H9 (cell line): ENCODE measurements around the gene IL17F. TPM values are rescaled to one million over a fixed set of nuclear protein-coding genes. Genes with fewer than 3 reads are reported as not detected.

Experiments used
- DNase-seq: peaks from one replicate; pipeline ENCODE4 v3.0.0-alpha.2; 2017
- H2AFZ ChIP-seq: one replicate; pipeline ENCODE4 v1.6.1; 2013; ENCODE audit warnings: mild to moderate bottlenecking, low read length, control low read depth, moderate library complexity
- H2AK5ac ChIP-seq: 2 replicates; pipeline ENCODE4 v1.6.1; 2013; ENCODE audit warnings: low read length, control low read depth, mixed read lengths; ENCODE audit not compliant: insufficient read length
- H2BK120ac ChIP-seq: one replicate; pipeline ENCODE4 v1.6.1; 2013; ENCODE audit warnings: low read depth, mild to moderate bottlenecking, low read length, control low read depth, inconsistent platforms; ENCODE audit not compliant: poor library complexity, severe bottlenecking
- H2BK12ac ChIP-seq: 2 replicates; pipeline ENCODE4 v1.6.1; 2013; ENCODE audit warnings: low read length, control low read depth, mixed read lengths, low read depth; ENCODE audit not compliant: insufficient read length
- H2BK15ac ChIP-seq: 2 replicates; pipeline ENCODE4 v1.6.1; 2013; ENCODE audit warnings: low read depth, low read length, control low read depth
- H2BK20ac ChIP-seq: one replicate; pipeline ENCODE4 v1.6.1; 2013; ENCODE audit warnings: low read depth, mild to moderate bottlenecking, low read length, control low read depth, inconsistent platforms; ENCODE audit not compliant: poor library complexity, severe bottlenecking
- H2BK5ac ChIP-seq: 2 replicates; pipeline ENCODE4 v1.6.1; 2013; ENCODE audit warnings: low read length, control low read depth, mixed read lengths; ENCODE audit not compliant: insufficient read length
- H3K14ac ChIP-seq: 2 replicates; pipeline ENCODE4 v1.6.1; 2013; ENCODE audit warnings: low read length, control low read depth; ENCODE audit not compliant: insufficient read depth
- H3K18ac ChIP-seq: 2 replicates; pipeline ENCODE4 v1.6.1; 2013; ENCODE audit warnings: low read depth, mild to moderate bottlenecking, mixed read lengths, low read length, control low read depth; ENCODE audit not compliant: insufficient read length
- H3K23ac ChIP-seq: 2 replicates; pipeline ENCODE4 v1.6.1; 2013; ENCODE audit warnings: low read length, control low read depth, mixed read lengths, low read depth; ENCODE audit not compliant: insufficient read length
- H3K23me2 ChIP-seq: 2 replicates; pipeline ENCODE4 v1.6.1; 2013; ENCODE audit warnings: low read depth, mild to moderate bottlenecking, mixed read lengths, low read length, control low read depth; ENCODE audit not compliant: insufficient read length, poor library complexity, severe bottlenecking
- H3K27ac ChIP-seq: 2 replicates; pipeline ENCODE4 v1.5.1; 2013; ENCODE audit warnings: low read length, control low read depth, mixed read lengths, low read depth; ENCODE audit not compliant: insufficient read length
- H3K27me3 ChIP-seq: 2 replicates; pipeline ENCODE4 v1.6.1; 2013; ENCODE audit warnings: low read length, control low read depth, inconsistent platforms; ENCODE audit not compliant: insufficient read depth
- H3K4ac ChIP-seq: 2 replicates; pipeline ENCODE4 v1.6.1; 2013; ENCODE audit warnings: low read depth, mild to moderate bottlenecking, control low read depth, inconsistent platforms, low read length, moderate library complexity
- H3K4me1 ChIP-seq: 2 replicates; pipeline ENCODE4 v1.6.1; 2013; ENCODE audit warnings: low read length, control low read depth, inconsistent platforms; ENCODE audit not compliant: insufficient read depth
- H3K4me2 ChIP-seq: 2 replicates; pipeline ENCODE4 v1.6.1; 2013; ENCODE audit warnings: low read length, control low read depth, mixed read lengths; ENCODE audit not compliant: insufficient read length, insufficient read depth
- H3K56ac ChIP-seq: 2 replicates; pipeline ENCODE4 v1.6.1; 2013; ENCODE audit warnings: low read depth, mild to moderate bottlenecking, mixed read lengths, low read length, control low read depth; ENCODE audit not compliant: insufficient read length
- H3K79me1 ChIP-seq: 2 replicates; pipeline ENCODE4 v1.6.1; 2013; ENCODE audit warnings: low read depth, mild to moderate bottlenecking, moderate library complexity, low read length, control low read depth, inconsistent platforms; ENCODE audit not compliant: insufficient read depth, poor library complexity, severe bottlenecking
- H3K79me2 ChIP-seq: 2 replicates; pipeline ENCODE4 v1.6.1; 2013; ENCODE audit warnings: low read length, control low read depth, inconsistent platforms; ENCODE audit not compliant: insufficient read depth
- H3K9ac ChIP-seq: 2 replicates; pipeline ENCODE4 v1.6.1; 2013; ENCODE audit warnings: low read length, control low read depth, mixed read lengths; ENCODE audit not compliant: insufficient read length; ENCODE audit errors: extremely low read depth
- H3K9me3 ChIP-seq: one replicate; pipeline ENCODE4 v1.6.1; 2013; ENCODE audit warnings: low read depth, low read length, inconsistent platforms; ENCODE audit not compliant: control insufficient read depth
- H3T11ph ChIP-seq: one replicate; pipeline ENCODE4 v1.6.1; 2013; ENCODE audit warnings: mild to moderate bottlenecking, low read length, control low read depth, inconsistent platforms
- H4K20me1 ChIP-seq: one replicate; pipeline ENCODE4 v1.6.1; 2013; ENCODE audit not compliant: control insufficient read depth, insufficient read length, insufficient read depth
- H4K5ac ChIP-seq: 2 replicates; pipeline ENCODE4 v1.6.1; 2013; ENCODE audit warnings: low read depth, mild to moderate bottlenecking, mixed read lengths, low read length, control low read depth; ENCODE audit not compliant: insufficient read length
- H4K8ac ChIP-seq: replicated peaks from 2 replicates; pipeline ENCODE4 v1.6.1; 2013; ENCODE audit warnings: low read length, control low read depth, mixed read lengths, low read depth; ENCODE audit not compliant: insufficient read length
- H4K91ac ChIP-seq: 2 replicates; pipeline ENCODE4 v1.6.1; 2013; ENCODE audit warnings: low read depth, mild to moderate bottlenecking, moderate library complexity, mixed read lengths, low read length, control low read depth; ENCODE audit not compliant: insufficient read length
- H3K27ac Mint-ChIP-seq, 3 experiments: 2 replicates in 2 of 3; 3 replicates in 1 of 3; pipeline ENCODE4 v1.8.0; 2020 to 2021; ENCODE audit warnings: mixed read lengths in 3 of 3, mild to moderate bottlenecking in 1 of 3, moderate library complexity in 1 of 3
- H3K27me3 Mint-ChIP-seq: 2 replicates; pipeline ENCODE4 v1.8.0; 2021; ENCODE audit warnings: low read depth, mild to moderate bottlenecking, moderate library complexity, mixed read lengths
- H3K36me3 Mint-ChIP-seq, 3 experiments: 2 replicates in 2 of 3; 3 replicates in 1 of 3; pipeline ENCODE4 v1.8.0; 2020 to 2021; ENCODE audit warnings: low read depth in 3 of 3, mixed read lengths in 3 of 3; ENCODE audit not compliant: insufficient read depth in 1 of 3
- H3K4me1 Mint-ChIP-seq, 2 experiments: 2 replicates each; pipeline ENCODE4 v1.8.0; 2020; ENCODE audit warnings: mixed read lengths in 2 of 2
- H3K4me3 Mint-ChIP-seq, 2 experiments: 2 replicates in 1 of 2; 3 replicates in 1 of 2; pipeline ENCODE4 v1.8.0; 2020 to 2021; ENCODE audit warnings: mild to moderate bottlenecking in 2 of 2, mixed read lengths in 2 of 2, moderate library complexity in 1 of 2
- H3K9me3 Mint-ChIP-seq, 2 experiments: 2 replicates in 1 of 2; 3 replicates in 1 of 2; pipeline ENCODE4 v1.8.0; 2020; ENCODE audit warnings: mild to moderate bottlenecking in 2 of 2, mixed read lengths in 2 of 2, moderate library complexity in 1 of 2
- CTCF ChIP-seq: fragments of 200-600 bp; sonication (generic); conservative IDR thresholded peaks from 3 replicates; pipeline ENCODE4 v1.8.0; 2021; ENCODE audit warnings: antibody characterized with exemption, mild to moderate bottlenecking
- WGBS: extraction: QIAGEN DNeasy Blood & Tissue Kit; methylation state at CpG from one replicate; pipeline ENCODE4 v1.1.7; 2013; ENCODE audit warnings: missing lambda C conversion rate, low lambda C conversion rate, mixed read lengths; ENCODE audit not compliant: insufficient read length; ENCODE audit errors: extremely low coverage; 5-methylcytosine and 5-hydroxymethylcytosine counted together
- total RNA-seq: library from RNA; stranded (reverse); gene quantifications from 2 replicates; pipeline ENCODE4 v1.2.1, GENCODE V29; 2021

IL17F gene
- total RNA-seq, 1 experiment from 2014 or later, result not detected

DNA sequence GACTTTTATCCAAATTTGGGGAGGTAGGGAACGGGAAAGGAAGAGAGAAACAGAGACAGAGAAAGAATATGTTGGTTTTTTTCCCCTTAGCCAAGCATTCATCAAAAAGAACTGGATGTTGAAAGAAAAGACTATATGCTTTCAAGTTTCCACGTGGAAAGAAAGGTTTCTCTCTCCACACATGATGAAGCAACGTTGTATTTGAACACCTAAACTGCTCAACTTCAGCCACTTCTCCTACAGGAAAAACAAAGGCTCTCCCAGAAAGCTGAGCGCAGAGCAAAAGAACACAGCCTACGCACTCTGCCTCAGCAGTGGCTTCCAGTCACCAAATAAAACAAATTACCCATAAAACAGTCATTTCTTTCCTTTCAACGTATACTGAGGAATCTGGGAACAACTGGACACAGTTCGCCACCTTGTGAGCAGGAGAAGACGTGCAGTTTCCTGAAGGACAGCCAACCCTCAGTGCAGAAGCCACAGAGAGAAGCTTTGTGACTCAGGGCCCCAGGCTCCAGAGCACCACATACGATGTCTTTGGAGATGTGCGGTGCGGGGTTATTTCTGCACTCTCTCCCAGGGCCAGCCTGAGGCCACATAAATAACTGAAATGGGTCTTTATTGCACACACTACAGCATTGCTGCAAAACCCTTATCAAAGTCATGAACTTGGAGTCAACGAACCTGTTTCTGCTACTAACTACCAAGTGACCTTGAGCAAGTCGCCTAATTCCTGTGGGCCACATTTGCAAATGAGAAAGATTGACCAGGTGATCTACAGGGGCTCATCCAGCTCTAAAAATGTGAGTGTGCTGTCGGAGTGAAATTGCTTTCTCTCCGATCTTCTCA, 10.1 kb downstream of the IL17F start:
- no peaks in the 10 kb centered on the region for H3K9me3 ChIP-seq
- DNase-seq, result peak; percentile 70
- H4K20me1 ChIP-seq, result no peaks in the 10 kb centered on the region
- no peaks in the 10 kb centered on the region for H3K36me3 Mint-ChIP-seq
- H3K9me3 Mint-ChIP-seq, result no peaks in the 10 kb centered on the region
- no peaks in the 10 kb centered on the region for H3K79me2 ChIP-seq
- no peak overlapping the region for H3T11ph ChIP-seq
- H2BK20ac ChIP-seq, result no peak overlapping the region
- no peak overlapping the region for H3K18ac ChIP-seq
- no peak overlapping the region for H3K27ac Mint-ChIP-seq
- no peak overlapping the region for H3K9ac ChIP-seq
- no peak overlapping the region for H2BK12ac ChIP-seq
- H4K8ac ChIP-seq, result no peak overlapping the region
- H3K79me1 ChIP-seq, result no peaks in the 10 kb centered on the region
- H3K27me3 Mint-ChIP-seq, result no peaks in the 10 kb centered on the region
- H4K91ac ChIP-seq, result no peak overlapping the region
- H3K4ac ChIP-seq, result no peak overlapping the region
- no peak overlapping the region for H3K4me3 Mint-ChIP-seq
- no CpG with 5 or more reads among the region's 15 CpGs for WGBS
- H2BK5ac ChIP-seq, result no peak overlapping the region
- no peak overlapping the region for H4K5ac ChIP-seq
- no peaks in the 10 kb centered on the region for H3K4me1 ChIP-seq
- H2BK120ac ChIP-seq, result no peak overlapping the region
- peak; percentile 79 for TF ChIP-seq CTCF
- peaks cover 0 to 19% of the 10 kb centered on the region in 2 experiments; a peak in 2 of 4 replicates for H3K4me1 Mint-ChIP-seq
- no peak overlapping the region for H2AK5ac ChIP-seq
- no peak overlapping the region for H3K27ac ChIP-seq
- H3K56ac ChIP-seq, result no peak overlapping the region
- H3K23me2 ChIP-seq, result no peaks in the 10 kb centered on the region
- no peak overlapping the region for H3K14ac ChIP-seq
- H3K27me3 ChIP-seq, result no peaks in the 10 kb centered on the region
- no peak overlapping the region for H3K23ac ChIP-seq
- no peak overlapping the region for H2BK15ac ChIP-seq
- no peak overlapping the region for H3K4me2 ChIP-seq
- peak overlapping the region; percentile 53 for H2AFZ ChIP-seq
